SJSA1 (cell line): ENCODE measurements around the gene CYP4Z1. TPM values are rescaled to one million over a fixed set of nuclear protein-coding genes. Genes with fewer than 3 reads are reported as not detected.
"Not testable (repeated sequence)": the region's sequence is repeated elsewhere in the genome, so short reads cannot be mapped to it uniquely, and the experiment has no call there.

Experiments
- DNase-seq, 2 experiments: peaks; one replicate each; pipeline ENCODE4 v3.0.0-alpha.2; 2015 to 2020; ENCODE audit warnings: low spot score in 2 of 2, low read depth in 1 of 2
- H3K27ac ChIP-seq: fragments of 250-450 bp; sonication (Bioruptor Pico); 2 replicates; pipeline ENCODE4 v1.5.1; 2020; ENCODE audit warnings: mild to moderate bottlenecking, moderate library complexity
- H3K27me3 ChIP-seq: fragments of 250-450 bp; sonication (Bioruptor Pico); replicated peaks from 2 replicates; pipeline ENCODE4 v1.5.1; 2020; ENCODE audit warnings: mild to moderate bottlenecking, moderate library complexity
- H3K36me3 ChIP-seq: fragments of 250-450 bp; sonication (Bioruptor Pico); 2 replicates; pipeline ENCODE4 v1.5.1; 2020; ENCODE audit warnings: mild to moderate bottlenecking
- H3K4me1 ChIP-seq: fragments of 250-450 bp; sonication (Bioruptor Pico); replicated peaks from 2 replicates; pipeline ENCODE4 v1.6.1; 2021; ENCODE audit warnings: mild to moderate bottlenecking
- H3K4me3 ChIP-seq: fragments of 250-450 bp; sonication (Bioruptor Pico); 2 replicates; pipeline ENCODE4 v1.5.1; 2020; ENCODE audit warnings: mild to moderate bottlenecking
- H3K9me3 ChIP-seq: fragments of 250-450 bp; sonication (Bioruptor Pico); replicated peaks from 2 replicates; pipeline ENCODE4 v1.5.1; 2020; ENCODE audit warnings: mild to moderate bottlenecking
- total RNA-seq: library from RNA; depleted of rRNA; stranded (reverse); fragments of >200 nt; shearing (Covaris generic); gene quantifications from 2 replicates; pipeline ENCODE4 v1.2.3, GENCODE V29; 2014; rRNA removed

The CYP4Z1 gene
- total RNA-seq, 1 experiment from 2014 or later, result not detected

DNA sequence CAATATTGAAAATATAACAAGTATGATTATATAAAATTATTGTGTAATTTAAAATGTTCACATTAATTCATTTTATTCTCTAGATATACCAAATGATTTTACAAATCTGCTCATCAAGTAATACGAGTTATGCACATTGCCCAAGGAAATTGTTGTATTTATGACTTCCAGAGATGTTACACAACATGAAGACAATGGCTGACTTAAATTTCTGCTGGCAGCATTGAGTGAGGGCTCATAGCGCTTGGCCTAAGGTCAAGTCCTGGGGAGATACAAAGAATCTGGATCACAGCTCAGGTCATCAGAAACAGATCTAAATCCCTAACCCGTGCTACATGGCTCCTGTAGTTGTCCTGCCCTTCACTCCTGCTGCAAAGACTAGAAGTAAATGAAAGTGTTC is 73.3 kb downstream of the CYP4Z1 start:
- H3K4me3 ChIP-seq, H3K36me3 ChIP-seq, H3K9me3 ChIP-seq, H3K27ac ChIP-seq, H3K27me3 ChIP-seq, H3K4me1 ChIP-seq, DNase-seq: not testable (repeated sequence)

DNA sequence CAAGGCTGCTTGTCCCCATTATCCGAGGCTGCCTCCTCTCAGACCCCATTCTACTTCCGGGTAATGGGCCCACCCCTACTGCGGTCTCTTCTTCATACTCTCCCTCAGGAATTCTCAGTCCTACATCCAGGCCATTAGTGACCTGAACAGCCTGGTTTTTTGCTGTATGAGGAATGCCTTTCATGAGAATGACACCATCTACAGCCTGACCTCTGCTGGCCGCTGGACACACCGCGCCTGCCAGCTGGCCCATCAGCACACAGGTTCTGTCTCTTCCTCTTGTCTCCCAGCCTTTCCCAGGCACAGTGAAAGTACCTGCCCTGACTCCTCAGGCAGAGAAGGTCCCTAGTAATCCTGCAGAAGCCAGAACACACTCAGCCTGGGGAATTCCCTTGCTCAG is 76.6 kb downstream of the CYP4Z1 start:
- H3K36me3 ChIP-seq, H3K27me3 ChIP-seq, DNase-seq, H3K9me3 ChIP-seq, H3K27ac ChIP-seq, H3K4me1 ChIP-seq, H3K4me3 ChIP-seq: not testable (repeated sequence)

DNA sequence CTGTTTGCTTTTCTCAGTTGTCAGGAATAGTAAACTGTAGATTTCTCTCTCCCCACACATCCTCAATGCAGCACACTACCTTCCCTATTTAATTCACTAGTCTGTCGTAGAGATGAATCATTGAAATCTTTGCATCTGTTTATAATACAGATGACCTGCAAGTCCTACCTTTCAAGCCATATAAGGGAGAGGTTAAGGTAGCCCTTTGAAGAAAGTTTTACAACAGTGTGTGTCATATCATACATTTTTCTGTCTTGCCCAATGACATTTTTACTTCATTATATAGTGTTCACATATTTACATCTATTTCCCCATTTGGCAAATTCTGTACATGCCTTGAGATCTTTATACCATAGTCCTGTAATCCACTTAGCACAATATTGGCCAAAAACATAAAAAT is 79.5 kb downstream of the CYP4Z1 start:
- not testable (repeated sequence) for H3K36me3 ChIP-seq, H3K27me3 ChIP-seq, H3K27ac ChIP-seq, H3K4me1 ChIP-seq, H3K9me3 ChIP-seq, DNase-seq, H3K4me3 ChIP-seq

DNA sequence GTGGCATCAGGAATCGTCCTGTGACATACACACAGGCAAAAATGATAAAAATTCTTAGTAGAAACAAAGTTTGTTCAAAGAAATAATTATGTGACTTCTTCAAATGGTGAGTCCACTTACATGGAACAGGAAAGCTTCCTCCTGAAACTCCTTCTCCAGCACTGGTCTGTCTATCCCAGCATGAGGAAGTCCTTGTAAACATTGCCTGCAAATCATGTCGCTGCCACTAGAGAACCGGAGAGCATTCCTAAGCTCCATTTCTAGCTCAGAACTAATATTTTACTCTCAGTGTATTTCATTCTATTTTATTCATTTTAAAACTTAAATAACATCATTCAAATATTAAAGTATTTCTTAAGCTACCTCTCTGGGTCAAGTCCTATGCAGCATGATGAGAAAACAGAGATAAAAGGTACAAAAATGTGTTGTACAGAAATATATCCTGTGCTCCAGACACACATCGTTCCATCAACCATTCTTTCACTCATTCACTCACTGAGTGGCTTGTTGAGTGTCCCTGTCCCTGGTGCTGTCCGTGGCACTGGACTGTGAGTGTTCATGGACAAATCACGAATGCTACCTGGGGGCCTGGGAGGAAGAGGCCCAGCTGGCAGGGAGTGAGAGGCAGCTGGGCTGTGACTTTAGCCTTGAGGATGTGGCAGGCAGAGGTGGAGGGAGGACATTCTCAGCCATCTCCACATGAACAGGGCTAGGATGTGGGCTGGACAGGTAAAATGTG is 80.2 kb downstream of the CYP4Z1 start:
- Histone ChIP-seq H3K36me3 (no peaks in the 10 kb centered on the region), H3K27me3 (0 out of 2 replicates have a peak, but pooled peaks cover 3% of the 10 kb centered on the region), H3K27ac (no peak overlapping the region), H3K4me3 (no peak overlapping the region), H3K4me1 (no peaks in the 10 kb centered on the region), H3K9me3 (no peaks in the 10 kb centered on the region)
- no peak for DNase-seq

DNA sequence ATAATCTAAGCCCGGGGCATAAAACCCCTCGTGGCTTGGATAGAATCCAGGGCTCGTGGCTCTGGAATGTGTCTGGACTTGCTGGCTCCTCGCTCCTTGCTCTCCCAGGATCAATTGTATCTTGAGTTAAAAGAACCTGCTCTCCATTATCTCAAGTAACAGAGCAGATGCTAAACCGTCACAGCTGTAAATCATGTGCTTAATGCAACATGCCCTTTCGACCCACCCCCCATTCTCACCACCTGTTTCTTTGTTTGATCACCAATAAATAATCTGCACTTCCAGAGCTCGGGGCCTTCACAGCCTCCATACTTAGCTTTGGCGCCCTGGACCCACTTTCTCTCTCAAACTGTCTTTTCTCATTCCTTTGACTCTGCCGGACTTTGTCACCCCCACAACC is 82.1 kb downstream of the CYP4Z1 start:
- H3K27me3 ChIP-seq, DNase-seq, H3K27ac ChIP-seq, H3K36me3 ChIP-seq, H3K9me3 ChIP-seq, H3K4me1 ChIP-seq, H3K4me3 ChIP-seq: not testable (repeated sequence)

DNA sequence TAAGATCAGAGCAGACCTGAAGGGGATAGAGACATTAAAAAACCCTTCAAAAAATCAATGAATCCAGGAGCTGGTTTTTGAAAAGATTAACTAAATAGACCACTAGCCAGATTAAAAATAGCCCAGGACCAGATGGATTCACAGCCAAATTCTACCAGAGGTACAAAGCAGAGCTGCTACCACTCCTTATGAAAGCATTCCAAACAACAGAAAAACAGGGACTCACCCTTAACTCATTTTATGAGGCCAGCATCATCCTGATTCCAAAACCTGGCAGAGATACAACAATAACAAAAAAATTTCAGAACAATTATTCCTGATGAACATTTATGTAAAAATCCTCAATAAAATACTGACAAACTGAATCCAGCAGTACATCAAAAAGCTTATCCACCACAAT is 89.4 kb downstream of the CYP4Z1 start:
- not testable (repeated sequence) for H3K36me3 ChIP-seq, H3K4me1 ChIP-seq, H3K9me3 ChIP-seq, H3K27me3 ChIP-seq, H3K4me3 ChIP-seq, DNase-seq, H3K27ac ChIP-seq

DNA sequence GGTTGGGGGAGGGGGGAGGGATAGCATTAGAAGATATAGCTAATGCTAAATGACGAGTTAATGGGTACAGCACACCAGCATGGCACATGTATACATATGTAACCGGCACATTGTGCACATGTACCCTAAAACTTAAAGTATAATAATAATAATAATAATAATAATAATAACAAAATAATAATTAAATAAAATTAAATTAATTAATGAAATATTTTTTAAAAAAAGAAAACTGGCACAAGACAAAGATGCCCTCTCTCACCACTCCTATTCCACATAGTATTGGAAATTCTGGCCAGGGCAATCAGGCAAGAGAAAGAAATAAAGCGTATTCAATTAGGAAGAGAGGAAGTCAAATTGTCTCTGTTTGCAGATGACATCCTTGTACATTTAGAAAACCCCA is 90.9 kb downstream of the CYP4Z1 start:
- not testable (repeated sequence) for H3K27ac ChIP-seq, H3K4me1 ChIP-seq, H3K27me3 ChIP-seq, H3K4me3 ChIP-seq, DNase-seq, H3K36me3 ChIP-seq, H3K9me3 ChIP-seq

DNA sequence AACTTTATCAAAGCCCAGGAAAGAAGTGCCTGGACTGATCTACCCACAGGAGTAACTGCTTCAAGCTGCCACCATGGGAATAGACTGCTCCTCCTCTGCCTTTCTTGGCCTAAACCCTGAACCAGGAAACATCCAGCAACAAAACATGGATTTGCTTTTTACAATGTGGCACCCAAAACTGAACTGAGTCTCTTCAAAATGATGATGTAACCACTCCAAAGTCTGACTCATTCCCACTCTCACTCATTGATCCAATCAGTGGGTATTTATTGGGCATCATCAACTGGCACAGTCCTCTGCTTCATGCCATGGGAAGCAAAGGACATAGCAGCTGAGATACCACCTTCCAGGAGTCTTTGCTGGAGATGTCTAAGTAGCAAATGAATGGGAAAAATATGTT is 93.7 kb downstream of the CYP4Z1 start:
- Histone ChIP-seq H3K4me1 (no peaks in the 10 kb centered on the region), H3K36me3 (no peaks in the 10 kb centered on the region), H3K27ac (no peak overlapping the region), H3K4me3 (no peak overlapping the region), H3K9me3 (no peaks in the 10 kb centered on the region), H3K27me3 (no peaks in the 10 kb centered on the region)
- no peak for DNase-seq

DNA sequence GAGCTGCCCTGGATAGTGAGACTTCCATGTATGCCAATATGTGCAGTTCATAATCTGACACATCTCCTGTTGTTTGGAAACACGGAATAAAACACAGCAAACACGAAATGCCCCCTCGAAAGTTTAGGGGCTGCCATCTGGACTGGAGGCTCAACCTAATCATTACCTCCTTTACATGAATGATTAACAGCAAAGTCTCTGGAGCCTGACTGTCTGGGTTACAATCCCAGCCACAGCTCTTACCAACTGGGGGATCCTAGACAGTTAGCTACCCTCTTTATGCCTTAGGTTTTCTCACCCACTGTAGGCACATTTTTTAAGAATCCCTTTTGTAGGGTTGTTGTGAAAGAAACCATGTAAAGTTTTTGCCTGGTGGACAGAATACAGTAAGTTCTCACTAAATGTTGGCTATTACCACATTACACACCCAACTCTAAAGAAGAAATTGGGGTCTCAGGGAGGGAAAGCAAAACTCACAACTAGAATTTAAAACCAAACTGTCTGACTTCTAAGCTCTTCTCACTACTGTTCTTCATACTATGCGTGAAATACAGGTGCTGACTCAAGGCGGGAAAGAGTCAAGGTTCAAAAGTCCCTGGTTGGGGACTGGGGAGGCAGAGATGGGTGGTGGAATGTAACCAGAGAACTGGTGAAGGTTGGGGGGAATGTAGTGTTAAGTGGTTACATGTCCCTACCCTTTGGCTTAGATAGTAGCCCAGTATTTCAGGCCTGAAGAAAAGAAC is 94.4 kb downstream of the CYP4Z1 start:
- H3K36me3 ChIP-seq, result no peaks in the 10 kb centered on the region
- no peak for DNase-seq
- no peak overlapping the region for H3K4me3 ChIP-seq
- H3K4me1 ChIP-seq, result no peaks in the 10 kb centered on the region
- no peaks in the 10 kb centered on the region for H3K27me3 ChIP-seq
- H3K27ac ChIP-seq, result no peak overlapping the region
- no peaks in the 10 kb centered on the region for H3K9me3 ChIP-seq

DNA sequence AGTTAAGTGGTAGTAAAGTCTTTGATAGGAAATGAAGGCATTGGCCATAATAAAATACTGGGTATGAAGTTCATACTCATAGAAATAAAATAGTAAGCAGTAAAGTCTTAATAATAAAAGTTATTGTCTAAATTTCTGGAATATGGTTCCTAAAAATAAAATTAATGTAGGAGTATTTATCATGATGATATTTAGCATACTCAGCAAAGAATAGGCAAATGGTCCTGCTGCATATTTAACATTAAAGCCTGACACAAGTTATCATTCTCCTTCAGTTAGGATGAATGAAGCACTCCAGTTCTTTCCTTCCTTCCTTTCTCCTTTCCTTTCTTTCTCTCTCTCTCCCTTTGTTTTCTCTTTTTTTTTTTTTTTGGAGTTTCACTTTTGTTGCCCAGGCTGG is 97.5 kb downstream of the CYP4Z1 start:
- Histone ChIP-seq H3K9me3 (no peaks in the 10 kb centered on the region), H3K4me1 (no peaks in the 10 kb centered on the region)

More for the DNA sequence above, 97.5 kb downstream of the CYP4Z1 start:
- H3K27ac ChIP-seq, result no peak overlapping the region
- DNase-seq, result no peak
- H3K4me3 ChIP-seq, result no peak overlapping the region
- H3K36me3 ChIP-seq, result no peaks in the 10 kb centered on the region
- no peaks in the 10 kb centered on the region for H3K27me3 ChIP-seq

Other genes starting within 250 kb of the CYP4Z1 start
- not detected in 2 replicates for gene CYP4A11, start 125.8 kb upstream of the CYP4Z1 start, total RNA-seq
- gene CYP4X1, start 43.6 kb upstream of the CYP4Z1 start, total RNA-seq, result not detected in 2 replicates
- gene CYP4A22, start 70.2 kb downstream of the CYP4Z1 start, total RNA-seq, result not detected in 2 replicates
- gene PDZK1IP1, start 122.8 kb downstream of the CYP4Z1 start, total RNA-seq, result not detected in 2 replicates
- not detected in 2 replicates for gene TAL1, start 165.0 kb downstream of the CYP4Z1 start, total RNA-seq
- gene STIL, start 246.9 kb downstream of the CYP4Z1 start, total RNA-seq, result 22.6 and 42.0 TPM in 2 replicates